Fibroblast of lung (primary cell): ENCODE results near the gene OR52H1. TPM values are rescaled to one million over a fixed set of nuclear protein-coding genes. Genes with fewer than 3 reads are reported as not detected.

ENCODE experiments used
- DNase-seq, 2 donors: peaks; one replicate each; pipeline versions ENCODE4 v3.0.0 to v3.0.0-alpha.2; 2010; ENCODE audit warnings: low read depth in 2 of 2
- H2AFZ ChIP-seq: 2 replicates; pipeline ENCODE4 v1.5.1; 2012; ENCODE audit warnings: low read length, control low read depth, inconsistent platforms
- H3K27ac ChIP-seq: 2 replicates; pipeline ENCODE4 v1.5.1; 2011; ENCODE audit warnings: low read length, control low read depth; ENCODE audit not compliant: insufficient read depth
- H3K27me3 ChIP-seq: 2 replicates; pipeline ENCODE4 v1.5.1; 2011; ENCODE audit warnings: mild to moderate bottlenecking, low read length; ENCODE audit not compliant: control insufficient read depth, insufficient read depth
- H3K36me3 ChIP-seq: 2 replicates; pipeline ENCODE4 v1.5.1; 2011; ENCODE audit warnings: low read length; ENCODE audit not compliant: control insufficient read depth, insufficient read depth
- H3K4me1 ChIP-seq: 2 replicates; pipeline ENCODE4 v1.5.1; 2011; ENCODE audit warnings: low read length; ENCODE audit not compliant: control insufficient read depth, insufficient read depth; ENCODE audit errors: extremely low read depth
- H3K4me2 ChIP-seq: 2 replicates; pipeline ENCODE4 v1.5.1; 2011; ENCODE audit warnings: low read length, control low read depth; ENCODE audit not compliant: insufficient read depth; ENCODE audit errors: extremely low read depth
- H3K4me3 ChIP-seq, 4 experiments: fragments of 200-600 bp in 1 of 4; sonication (generic) in 1 of 4; replicated peaks in 1 of 4; 2 replicates each; pipeline ENCODE4 v1.5.1; 2011 to 2016; ENCODE audit warnings: low read length in 4 of 4, low read depth in 3 of 4, mild to moderate bottlenecking in 3 of 4, control low read depth in 2 of 4, inconsistent platforms in 1 of 4, mixed read lengths in 1 of 4; ENCODE audit not compliant: insufficient read depth in 1 of 4; ENCODE audit errors: control extremely low read depth in 1 of 4
- H3K79me2 ChIP-seq: 2 replicates; pipeline ENCODE4 v1.5.1; 2012; ENCODE audit warnings: mild to moderate bottlenecking, low read length, inconsistent platforms; ENCODE audit not compliant: control insufficient read depth, insufficient read depth
- H3K9ac ChIP-seq: 2 replicates; pipeline ENCODE4 v1.5.1; 2011; ENCODE audit warnings: mild to moderate bottlenecking, low read length, control low read depth; ENCODE audit not compliant: insufficient read depth
- H3K9me3 ChIP-seq: 2 replicates; pipeline ENCODE4 v1.5.1; 2012; ENCODE audit warnings: low read depth, low read length; ENCODE audit not compliant: control insufficient read depth, insufficient read depth
- H4K20me1 ChIP-seq: 2 replicates; pipeline ENCODE4 v1.5.1; 2011; ENCODE audit warnings: low read length; ENCODE audit not compliant: control insufficient read depth, insufficient read depth; ENCODE audit errors: extremely low read depth
- EZH2 ChIP-seq: IDR thresholded peaks from 2 replicates; pipeline ENCODE4 v1.5.1; 2012; ENCODE audit warnings: low read length, control low read depth, mild to moderate bottlenecking; ENCODE audit errors: missing control alignments
- polyA minus RNA-seq: library from RNA; depleted of rRNA, polyadenylated mRNA; stranded (reverse); fragments of >200 nt; gene quantifications from 2 replicates; pipeline ENCODE4 v1.2.3, GENCODE V29; 2011; ENCODE audit warnings: low replicate concordance
- polyA plus RNA-seq, 2 donors: library from polyadenylated mRNA; depleted of rRNA in 1 of 2; stranded (reverse) in 1 of 2; unstranded in 1 of 2; fragments of >200 nt; gene quantifications; 2 replicates each; pipeline ENCODE4 v1.2.1, GENCODE V29; 2011 to 2012; ENCODE audit warnings: missing spikeins in 1 of 2
- total RNA-seq: library from RNA; depleted of rRNA; stranded (reverse); fragments of >200 nt; gene quantifications from 2 replicates; pipeline ENCODE4 v1.2.1, GENCODE V29; 2014
- TF ChIP-seq, protein P1 (sequence below), 2 donors: IDR thresholded peaks in 1 of 2; conservative IDR thresholded peaks in 1 of 2; 1 replicate in 1 of 2; 2 replicates in 1 of 2; pipeline ENCODE4 v1.5.1; 2011 to 2012; ENCODE audit warnings: low read length in 2 of 2, control low read depth in 1 of 2, inconsistent platforms in 1 of 2, low read depth in 1 of 2, mild to moderate bottlenecking in 1 of 2

The OR52H1 gene
- total RNA-seq (0.50 and 0.51 TPM in 2 replicates), polyA plus RNA-seq (not detected in 2 replicates), polyA minus RNA-seq (8.1 TPM in 1 of 2 replicates, not detected in the other)
- polyA plus RNA-seq (2012): not detected in 2 replicates

DNA sequence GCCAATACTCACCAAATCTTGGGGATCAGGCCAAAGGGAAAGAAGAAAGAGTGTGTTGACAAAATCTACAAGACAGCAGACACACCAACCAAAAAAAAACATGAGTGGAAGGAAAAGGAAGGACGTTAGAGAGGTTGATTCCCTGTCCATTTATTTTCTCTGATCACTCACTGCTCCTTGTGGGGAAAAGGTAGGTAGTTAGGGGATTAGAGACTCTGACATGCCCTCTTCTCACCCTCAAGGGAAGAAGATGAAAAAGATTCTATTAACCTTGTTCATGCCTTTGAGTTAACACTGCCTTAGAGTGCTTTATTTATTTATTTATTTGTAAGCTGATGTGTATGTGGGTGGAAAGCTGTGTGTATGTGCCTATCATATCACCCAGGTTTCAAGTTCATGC, at the start of gene OR52H1:
TSS of gene OR52H1 (minus strand) at position 101 of the 400 bp plus-strand sequence. CDS start 3,035 bp downstream, outside the sequence.
- TF ChIP-seq EZH2: no peak
- TF ChIP-seq, protein P1, sequence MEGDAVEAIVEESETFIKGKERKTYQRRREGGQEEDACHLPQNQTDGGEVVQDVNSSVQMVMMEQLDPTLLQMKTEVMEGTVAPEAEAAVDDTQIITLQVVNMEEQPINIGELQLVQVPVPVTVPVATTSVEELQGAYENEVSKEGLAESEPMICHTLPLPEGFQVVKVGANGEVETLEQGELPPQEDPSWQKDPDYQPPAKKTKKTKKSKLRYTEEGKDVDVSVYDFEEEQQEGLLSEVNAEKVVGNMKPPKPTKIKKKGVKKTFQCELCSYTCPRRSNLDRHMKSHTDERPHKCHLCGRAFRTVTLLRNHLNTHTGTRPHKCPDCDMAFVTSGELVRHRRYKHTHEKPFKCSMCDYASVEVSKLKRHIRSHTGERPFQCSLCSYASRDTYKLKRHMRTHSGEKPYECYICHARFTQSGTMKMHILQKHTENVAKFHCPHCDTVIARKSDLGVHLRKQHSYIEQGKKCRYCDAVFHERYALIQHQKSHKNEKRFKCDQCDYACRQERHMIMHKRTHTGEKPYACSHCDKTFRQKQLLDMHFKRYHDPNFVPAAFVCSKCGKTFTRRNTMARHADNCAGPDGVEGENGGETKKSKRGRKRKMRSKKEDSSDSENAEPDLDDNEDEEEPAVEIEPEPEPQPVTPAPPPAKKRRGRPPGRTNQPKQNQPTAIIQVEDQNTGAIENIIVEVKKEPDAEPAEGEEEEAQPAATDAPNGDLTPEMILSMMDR (conservative IDR thresholded peaks at IDR 0.05 in 1 of 2, IDR thresholded peaks at IDR 0.05 in 1 of 2; ENCODE audit: low read depth in 1 of 2, low read length in 2 of 2): no peak
- DNase-seq: no peak
- Histone ChIP-seq H3K27ac (no peak within 1 kb of the TSS), H3K27me3 (no peaks in the 10 kb centered on the region), H3K9ac (no peak within 1 kb of the TSS), H2AFZ (no peak within 1 kb of the TSS), H3K4me3 (no peak within 1 kb of the TSS), H3K4me1 (no peaks in the 10 kb centered on the region), H3K79me2 (no peaks in the 10 kb centered on the region), H3K36me3 (no peaks in the 10 kb centered on the region), H4K20me1 (no peaks in the 10 kb centered on the region), H3K9me3 (no peaks in the 10 kb centered on the region), H3K4me2 (no peak within 1 kb of the TSS)

DNA sequence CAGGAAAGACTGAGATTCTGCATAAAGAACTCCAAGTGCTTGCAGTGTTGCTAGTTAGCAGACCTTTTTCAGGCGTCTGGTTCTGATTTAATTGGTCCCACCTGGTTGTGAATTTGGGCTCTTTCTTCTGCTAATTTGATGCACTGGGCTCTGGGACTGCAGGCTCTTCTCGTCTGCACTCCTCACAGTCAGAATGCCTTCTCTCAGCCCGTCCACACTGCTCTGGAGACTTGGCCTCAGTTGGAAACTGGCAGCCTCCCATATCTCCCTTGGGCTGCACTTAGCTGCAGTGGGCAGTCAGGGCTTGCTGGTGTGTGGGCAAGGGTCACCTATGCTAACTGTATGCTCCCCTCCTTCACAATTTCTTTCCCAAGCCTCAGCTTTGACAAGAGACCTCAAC, 49.6 kb upstream of the OR52H1 start:
- Histone ChIP-seq H2AFZ (peak overlapping the region; percentile 50), H3K27me3 (no peaks in the 10 kb centered on the region), H3K4me1 (peaks cover 12% of the 10 kb centered on the region), H3K79me2 (peaks cover 2% of the 10 kb centered on the region), H3K4me2 (peak overlapping the region; percentile 89), H3K9me3 (no peaks in the 10 kb centered on the region), H3K4me3 (peak overlapping the region in 3 of 4 experiments; percentile 57 to 75 (median 63)), H3K36me3 (no peaks in the 10 kb centered on the region), H3K9ac (no peak overlapping the region), H3K27ac (peak overlapping the region; percentile 9), H4K20me1 (no peaks in the 10 kb centered on the region)
- TF ChIP-seq, protein P1 (conservative IDR thresholded peaks at IDR 0.05 in 1 of 2, IDR thresholded peaks at IDR 0.05 in 1 of 2; ENCODE audit: low read depth in 1 of 2, low read length in 2 of 2): no peak
- no peak for TF ChIP-seq EZH2
- DNase-seq: peak in 1 of 2 donors; percentile 27

DNA sequence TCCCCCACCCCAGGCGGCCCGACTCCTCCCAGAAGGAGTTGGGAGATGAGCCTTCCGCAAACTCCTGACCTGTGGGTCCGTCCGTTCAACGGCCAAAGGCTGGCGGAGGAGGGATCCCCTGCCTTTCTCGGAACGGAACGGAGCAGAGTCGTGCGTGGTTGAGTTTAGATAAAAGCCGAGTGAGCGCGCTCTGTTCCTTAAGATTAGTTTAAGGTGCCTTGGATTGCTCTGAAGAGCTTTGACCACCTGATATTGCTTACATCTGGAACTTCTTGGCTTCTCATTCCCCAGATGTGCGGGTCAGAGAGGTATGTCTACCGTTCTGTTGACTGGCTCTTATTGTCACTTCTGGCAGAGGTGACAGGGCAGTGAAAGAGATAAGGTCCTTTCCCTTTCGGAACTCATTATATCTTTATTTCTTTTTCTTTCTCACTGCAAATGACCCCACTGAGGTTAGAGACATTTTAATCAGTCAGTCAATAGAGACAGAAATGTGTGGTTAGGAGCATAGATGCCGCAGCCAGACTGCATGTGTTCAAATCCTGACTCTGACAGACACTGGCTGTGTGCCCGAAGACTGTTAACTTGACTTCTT, 48.4 kb upstream of the OR52H1 start, which contains the start of gene TRIM6:
TSS of gene TRIM6 (plus strand) at position 31 of the 595 bp plus-strand sequence. CDS start at position 292, 261 bp downstream.
- Histone ChIP-seq H4K20me1 (no peaks in the 10 kb centered on the region), H3K36me3 (no peaks in the 10 kb centered on the region), H3K79me2 (peaks cover 2% of the 10 kb centered on the region), H3K4me1 (peaks cover 10% of the 10 kb centered on the region), H2AFZ (peak within 1 kb of the TSS; percentile 63), H3K4me2 (peak within 1 kb of the TSS; percentile 89), H3K4me3 (peak within 1 kb of the TSS; percentile 57 to 75 (median 64)), H3K27me3 (no peaks in the 10 kb centered on the region), H3K27ac (peak within 1 kb of the TSS; percentile 59), H3K9me3 (no peaks in the 10 kb centered on the region), H3K9ac (peak within 1 kb of the TSS; percentile 39)
- TF ChIP-seq EZH2: no peak
- TF ChIP-seq, protein P1 (conservative IDR thresholded peaks at IDR 0.05 in 1 of 2, IDR thresholded peaks at IDR 0.05 in 1 of 2; ENCODE audit: low read depth in 1 of 2, low read length in 2 of 2): no peak
- peak; percentile 31 to 64 for DNase-seq
